Osteoblast (primary cell): ENCODE measurements around the gene COBLL1. TPM values are rescaled to one million over a fixed set of nuclear protein-coding genes. Genes with fewer than 3 reads are reported as not detected.
"Not testable (repeated sequence)": the region's sequence is repeated elsewhere in the genome, so short reads cannot be mapped to it uniquely, and the experiment has no call there.

ENCODE experiments used
- DNase-seq: peaks from one replicate; pipeline ENCODE4 v3.0.0; 2011; ENCODE audit warnings: low spot score, mixed read lengths; ENCODE audit not compliant: insufficient read length; ENCODE audit errors: missing footprints
- H2AFZ ChIP-seq: 2 replicates; pipeline ENCODE4 v1.6.0; 2011; ENCODE audit warnings: mild to moderate bottlenecking, low read length
- H3K27ac ChIP-seq: 2 replicates; pipeline ENCODE4 v1.5.1; 2011; ENCODE audit warnings: mild to moderate bottlenecking, low read depth, low read length, moderate library complexity
- H3K27me3 ChIP-seq: 2 replicates; pipeline ENCODE4 v1.6.0; 2012; ENCODE audit warnings: mild to moderate bottlenecking, control low read depth, inconsistent platforms, low read length, moderate library complexity; ENCODE audit not compliant: insufficient read depth
- H3K36me3 ChIP-seq: 2 replicates; pipeline ENCODE4 v1.5.1; 2011; ENCODE audit warnings: mild to moderate bottlenecking, low read length, control low read depth, moderate library complexity; ENCODE audit not compliant: insufficient read depth
- H3K4me1 ChIP-seq: 2 replicates; pipeline ENCODE4 v1.5.1; 2011; ENCODE audit warnings: mild to moderate bottlenecking, low read length, control low read depth, moderate library complexity; ENCODE audit not compliant: insufficient read depth
- H3K4me2 ChIP-seq: 2 replicates; pipeline ENCODE4 v1.6.0; 2011; ENCODE audit warnings: mild to moderate bottlenecking, low read length; ENCODE audit not compliant: insufficient read depth
- H3K4me3 ChIP-seq: fragments of 200-600 bp; sonication (generic); 3 replicates; pipeline ENCODE4 v1.5.1; 2012; ENCODE audit warnings: mild to moderate bottlenecking, low read length, inconsistent platforms; ENCODE audit not compliant: insufficient read depth
- H3K79me2 ChIP-seq: 2 replicates; pipeline ENCODE4 v1.6.0; 2012; ENCODE audit warnings: mild to moderate bottlenecking, low read length, control low read depth, inconsistent platforms; ENCODE audit not compliant: insufficient read depth
- H3K9me3 ChIP-seq: 2 replicates; pipeline ENCODE4 v1.5.1; 2011; ENCODE audit warnings: low read depth, low read length, control low read depth
- H4K20me1 ChIP-seq: 2 replicates; pipeline ENCODE4 v1.6.0; 2012; ENCODE audit warnings: mild to moderate bottlenecking, low read length, control low read depth; ENCODE audit not compliant: insufficient read depth
- CTCF ChIP-seq: IDR thresholded peaks from 2 replicates; pipeline ENCODE4 v1.5.1; 2011; ENCODE audit warnings: mild to moderate bottlenecking, low read depth, low read length, moderate library complexity; ENCODE audit errors: extremely low read depth
- total RNA-seq: library from RNA; depleted of rRNA; stranded (reverse); fragments of >200 nt; gene quantifications from 2 replicates; pipeline ENCODE4 v1.2.3, GENCODE V29; 2012

Gene COBLL1
- total RNA-seq, 1 donor, result 10.9 TPM

GRCh38 chr2:164763431-164763830 is 78.2 kb downstream of the COBLL1 start:
- Histone ChIP-seq H3K9me3 (no peaks in the 10 kb centered on the region), H3K79me2 (no peaks in the 10 kb centered on the region), H2AFZ (no peak overlapping the region), H3K36me3 (no peaks in the 10 kb centered on the region), H3K4me3 (no peak overlapping the region), H3K27me3 (no peaks in the 10 kb centered on the region), H4K20me1 (no peaks in the 10 kb centered on the region), H3K4me1 (no peaks in the 10 kb centered on the region), H3K27ac (no peak overlapping the region), H3K4me2 (no peak overlapping the region)
- TF ChIP-seq CTCF, result no peak
- DNase-seq, result no peak

GRCh38 chr2:164761737-164762460 is 79.7 kb downstream of the COBLL1 start:
- Histone ChIP-seq H3K4me3 (no peak overlapping the region), H2AFZ (no peak overlapping the region), H3K27ac (no peak overlapping the region), H4K20me1 (no peaks in the 10 kb centered on the region), H3K36me3 (no peaks in the 10 kb centered on the region), H3K9me3 (no peaks in the 10 kb centered on the region), H3K27me3 (no peaks in the 10 kb centered on the region), H3K4me2 (no peak overlapping the region), H3K79me2 (no peaks in the 10 kb centered on the region), H3K4me1 (no peaks in the 10 kb centered on the region)
- no peak for DNase-seq
- no peak for TF ChIP-seq CTCF

- not testable (repeated sequence) for H3K4me2 ChIP-seq, H3K27me3 ChIP-seq, DNase-seq, H3K9me3 ChIP-seq, H4K20me1 ChIP-seq, H3K4me3 ChIP-seq, H3K4me1 ChIP-seq, H2AFZ ChIP-seq, H3K36me3 ChIP-seq, H3K79me2 ChIP-seq, H3K27ac ChIP-seq
These were observed 80.4 kb downstream of the COBLL1 start for GRCh38 chr2:164761201-164761600.

GRCh38 chr2:164760179-164760578 is 81.4 kb downstream of the COBLL1 start:
- no peaks in the 10 kb centered on the region for H3K79me2 ChIP-seq
- TF ChIP-seq CTCF, result no peak
- H3K4me2 ChIP-seq, result no peak overlapping the region

More at GRCh38 chr2:164760179-164760578, 81.4 kb downstream of the COBLL1 start:
- Histone ChIP-seq H4K20me1 (no peaks in the 10 kb centered on the region), H3K36me3 (no peaks in the 10 kb centered on the region), H3K27me3 (no peaks in the 10 kb centered on the region), H3K4me1 (no peaks in the 10 kb centered on the region), H3K4me3 (no peak overlapping the region), H3K9me3 (no peaks in the 10 kb centered on the region), H2AFZ (no peak overlapping the region), H3K27ac (no peak overlapping the region)
- no peak for DNase-seq
